ENCODE results near the gene HIF1A. TPM values are rescaled to one million over a fixed set of nuclear protein-coding genes. Genes with fewer than 3 reads are reported as not detected.

Gene HIF1A
- total RNA-seq, 1 donor from 2014 or later, result 129 TPM

DNA sequence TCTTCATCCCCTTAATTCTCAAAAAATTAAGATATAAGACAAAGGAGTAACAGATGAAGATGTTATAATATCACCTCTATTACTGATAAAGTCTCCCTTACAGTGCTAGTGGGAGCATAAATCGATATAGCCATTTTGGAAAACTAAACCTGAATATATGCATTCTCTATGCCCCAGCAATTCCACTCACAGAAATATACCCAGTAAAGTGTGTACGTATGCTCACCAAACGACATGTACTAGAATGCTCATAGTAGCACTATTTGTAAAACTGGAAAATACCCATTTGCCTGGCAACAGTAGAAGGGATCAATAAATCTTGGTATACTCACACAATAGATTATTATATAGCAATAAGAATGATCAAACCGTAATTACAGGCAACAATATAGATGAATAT, 44.0 kb upstream of the HIF1A start:
- no peaks in the 10 kb centered on the region for H3K4me1 Mint-ChIP-seq
- no peak for DNase-seq (ENCODE audit: low read depth, low spot score)
- TF ChIP-seq, protein P1, sequence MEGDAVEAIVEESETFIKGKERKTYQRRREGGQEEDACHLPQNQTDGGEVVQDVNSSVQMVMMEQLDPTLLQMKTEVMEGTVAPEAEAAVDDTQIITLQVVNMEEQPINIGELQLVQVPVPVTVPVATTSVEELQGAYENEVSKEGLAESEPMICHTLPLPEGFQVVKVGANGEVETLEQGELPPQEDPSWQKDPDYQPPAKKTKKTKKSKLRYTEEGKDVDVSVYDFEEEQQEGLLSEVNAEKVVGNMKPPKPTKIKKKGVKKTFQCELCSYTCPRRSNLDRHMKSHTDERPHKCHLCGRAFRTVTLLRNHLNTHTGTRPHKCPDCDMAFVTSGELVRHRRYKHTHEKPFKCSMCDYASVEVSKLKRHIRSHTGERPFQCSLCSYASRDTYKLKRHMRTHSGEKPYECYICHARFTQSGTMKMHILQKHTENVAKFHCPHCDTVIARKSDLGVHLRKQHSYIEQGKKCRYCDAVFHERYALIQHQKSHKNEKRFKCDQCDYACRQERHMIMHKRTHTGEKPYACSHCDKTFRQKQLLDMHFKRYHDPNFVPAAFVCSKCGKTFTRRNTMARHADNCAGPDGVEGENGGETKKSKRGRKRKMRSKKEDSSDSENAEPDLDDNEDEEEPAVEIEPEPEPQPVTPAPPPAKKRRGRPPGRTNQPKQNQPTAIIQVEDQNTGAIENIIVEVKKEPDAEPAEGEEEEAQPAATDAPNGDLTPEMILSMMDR (conservative IDR thresholded peaks at IDR 0.05), result no peak
- H3K4me3 Mint-ChIP-seq, result no peak overlapping the region
- H3K36me3 Mint-ChIP-seq (ENCODE audit: low read depth), result no peaks in the 10 kb centered on the region
- no peaks in the 10 kb centered on the region for H3K9me3 Mint-ChIP-seq
- H3K27me3 Mint-ChIP-seq (ENCODE audit: low read depth), result peaks cover 41% of the 10 kb centered on the region
- no peak overlapping the region for H3K27ac Mint-ChIP-seq (ENCODE audit: unreplicated experiment)

DNA sequence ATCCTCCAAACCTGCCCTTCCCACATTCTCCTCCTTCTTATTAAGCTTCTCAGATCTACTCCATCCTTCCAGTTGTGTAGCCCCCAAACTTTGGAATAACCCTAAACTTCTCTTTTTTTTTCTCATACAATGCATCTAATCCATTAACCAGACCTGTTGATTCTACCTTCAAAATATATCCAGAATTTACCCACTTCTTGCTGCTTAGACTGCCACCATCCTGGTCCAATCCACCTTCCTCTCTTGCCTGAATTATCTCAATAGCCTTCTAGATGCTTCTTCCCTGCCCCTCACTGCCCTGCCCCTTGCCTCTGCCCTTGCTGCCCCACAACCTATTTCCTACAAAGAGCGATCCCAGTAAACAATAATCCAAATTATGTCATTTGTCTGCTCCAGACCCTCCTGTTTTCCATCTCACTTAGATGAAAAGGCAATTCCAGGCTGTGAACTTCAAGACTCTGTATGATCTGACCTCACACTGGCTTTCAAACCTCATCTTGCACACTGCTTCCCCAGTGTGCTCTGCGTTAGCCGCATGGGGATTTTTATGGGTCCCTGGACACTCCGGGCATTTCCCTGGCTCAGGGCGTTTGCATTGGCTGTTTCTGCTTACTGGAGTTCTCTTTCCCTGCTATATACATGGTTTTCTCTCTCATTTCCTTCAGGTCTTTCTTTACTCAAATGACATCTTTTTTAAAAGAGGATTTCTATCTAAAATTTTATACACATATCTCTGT, 42.6 kb upstream of the HIF1A start:
- TF ChIP-seq, protein P1 (conservative IDR thresholded peaks at IDR 0.05), result no peak
- H3K9me3 Mint-ChIP-seq, result no peaks in the 10 kb centered on the region

DNA sequence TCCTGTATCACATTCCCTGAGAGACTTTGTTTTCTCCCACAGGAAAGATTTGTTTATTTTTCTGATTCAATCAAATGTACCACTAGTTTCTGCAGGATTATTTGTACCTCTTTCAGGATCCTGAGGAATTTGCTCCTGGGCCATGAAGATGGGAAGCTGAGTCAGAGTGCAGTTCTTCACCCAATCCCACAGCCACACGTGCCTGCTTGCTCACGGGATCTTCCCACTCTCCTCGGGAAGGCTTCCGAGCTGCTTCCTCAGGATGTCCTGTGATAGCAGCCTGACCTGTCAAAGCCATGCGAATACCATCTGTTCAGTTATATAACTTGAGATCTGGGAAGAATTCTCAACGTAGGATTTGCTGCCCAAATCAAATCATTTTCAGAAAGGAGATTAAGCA, 41.8 kb upstream of the HIF1A start:
- no peak for DNase-seq (ENCODE audit: low read depth, low spot score)
- H3K36me3 Mint-ChIP-seq (ENCODE audit: low read depth), result no peaks in the 10 kb centered on the region
- TF ChIP-seq, protein P1 (conservative IDR thresholded peaks at IDR 0.05), result no peak
- no peaks in the 10 kb centered on the region for H3K9me3 Mint-ChIP-seq
- no peak overlapping the region for H3K27ac Mint-ChIP-seq (ENCODE audit: unreplicated experiment)
- H3K4me3 Mint-ChIP-seq, result no peak overlapping the region
- H3K27me3 Mint-ChIP-seq (ENCODE audit: low read depth), result peaks cover 41% of the 10 kb centered on the region
- H3K4me1 Mint-ChIP-seq, result no peaks in the 10 kb centered on the region

More for the DNA sequence above, 42.6 kb upstream of the HIF1A start:
- Mint-ChIP-seq H3K4me3 (no peak overlapping the region), H3K27me3 (ENCODE audit: low read depth) (peaks cover 41% of the 10 kb centered on the region), H3K4me1 (no peaks in the 10 kb centered on the region), H3K27ac (ENCODE audit: unreplicated experiment) (no peak overlapping the region), H3K36me3 (ENCODE audit: low read depth) (no peaks in the 10 kb centered on the region)
- no peak for DNase-seq (ENCODE audit: low read depth, low spot score)

DNA sequence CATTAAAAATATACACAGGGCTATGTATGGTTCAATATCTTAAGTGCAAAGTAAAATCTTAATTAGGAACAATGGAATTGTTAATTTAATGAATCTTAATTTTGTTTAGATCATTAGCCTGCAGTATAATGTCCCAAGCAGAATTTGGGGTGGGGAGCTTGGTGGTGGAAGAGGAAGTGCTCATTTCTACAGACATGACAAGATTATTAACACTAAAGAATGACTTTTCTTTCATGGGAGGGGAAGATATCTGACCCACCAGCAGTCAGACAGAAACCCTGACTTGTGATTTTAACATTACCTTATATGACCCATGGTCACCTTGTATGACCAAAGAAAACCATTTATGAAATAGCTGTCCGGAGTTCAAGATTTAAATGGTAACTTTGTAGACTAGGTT, 41.3 kb upstream of the HIF1A start:
- no peak for DNase-seq (ENCODE audit: low read depth, low spot score)
- Mint-ChIP-seq H3K9me3 (no peaks in the 10 kb centered on the region), H3K4me1 (no peaks in the 10 kb centered on the region), H3K36me3 (ENCODE audit: low read depth) (no peaks in the 10 kb centered on the region), H3K4me3 (no peak overlapping the region), H3K27me3 (ENCODE audit: low read depth) (peaks cover 41% of the 10 kb centered on the region), H3K27ac (ENCODE audit: unreplicated experiment) (no peak overlapping the region)
- TF ChIP-seq, protein P1 (conservative IDR thresholded peaks at IDR 0.05), result no peak

DNA sequence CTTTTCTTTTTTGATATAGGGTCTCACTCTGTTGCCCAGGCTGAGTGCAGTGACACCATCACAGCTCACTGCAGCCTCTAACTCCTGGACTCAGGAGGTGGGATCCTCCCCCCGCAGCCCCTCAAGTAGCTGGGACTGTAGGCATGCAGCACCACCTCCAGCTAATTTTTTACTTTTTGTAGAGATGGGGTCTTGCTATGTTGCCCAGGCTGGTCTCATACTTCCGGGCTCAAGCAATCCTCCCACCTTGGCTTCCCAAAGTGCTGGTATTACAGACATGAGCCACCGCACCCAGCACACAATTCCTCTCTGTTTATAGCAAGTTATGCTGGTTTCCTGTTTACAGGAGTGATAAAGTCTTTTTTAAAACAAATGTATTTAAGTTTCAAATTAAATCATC, 39.5 kb upstream of the HIF1A start:
- H3K9me3 Mint-ChIP-seq, result no peaks in the 10 kb centered on the region
- no peak for DNase-seq (ENCODE audit: low read depth, low spot score)
- no peak overlapping the region for H3K4me3 Mint-ChIP-seq
- H3K27me3 Mint-ChIP-seq (ENCODE audit: low read depth), result peaks cover 37% of the 10 kb centered on the region
- no peaks in the 10 kb centered on the region for H3K36me3 Mint-ChIP-seq (ENCODE audit: low read depth)
- TF ChIP-seq, protein P1 (conservative IDR thresholded peaks at IDR 0.05), result no peak
- H3K27ac Mint-ChIP-seq (ENCODE audit: unreplicated experiment), result no peak overlapping the region
- H3K4me1 Mint-ChIP-seq, result no peaks in the 10 kb centered on the region

Measured in neural crest cell (in vitro differentiated cells).